ENCODE measurements around the gene ENTREP3.

Gene ENTREP3

GRCh38 chr1:155277902-155278688, 22.8 kb upstream of the ENTREP3 start:
- no peak for DNase-seq

GRCh38 chr1:155277070-155277901, 22.0 kb upstream of the ENTREP3 start, which contains the start of gene HCN3:
HCN3 (plus strand) TSS chr1:155277463; CDS start chr1:155277591, 128 bp downstream.
- peak; percentile 78 for DNase-seq

- peak; percentile 76 for DNase-seq
Observed at GRCh38 chr1:155273343-155274245, 18.3 kb upstream of the ENTREP3 start, which contains the start of gene CLK2. CLK2 (minus strand) TSS chr1:155273504; CDS start chr1:155270977, 2,527 bp downstream.

GRCh38 chr1:155272466-155273342, 17.4 kb upstream of the ENTREP3 start:
- no peak for DNase-seq

- no peak for DNase-seq
Observed at GRCh38 chr1:155269381-155269780, 14.1 kb upstream of the ENTREP3 start.

GRCh38 chr1:155268630-155269029, 13.3 kb upstream of the ENTREP3 start:
- DNase-seq: no peak

GRCh38 chr1:155267373-155267772, 12.1 kb upstream of the ENTREP3 start:
- no peak for DNase-seq

GRCh38 chr1:155266553-155266952, 11.3 kb upstream of the ENTREP3 start:
- DNase-seq: no peak

- DNase-seq: no peak
Observed at GRCh38 chr1:155263067-155263466, 7.8 kb upstream of the ENTREP3 start.

GRCh38 chr1:155261852-155262673, 6.8 kb upstream of the ENTREP3 start, which contains the start of gene SCAMP3:
SCAMP3 (minus strand) TSS chr1:155262360; CDS start chr1:155262151, 209 bp downstream.
- DNase-seq: peak; percentile 87

- DNase-seq: no peak
Observed at GRCh38 chr1:155261493-155261851, 6.2 kb upstream of the ENTREP3 start.

GRCh38 chr1:155260276-155260675, 5.0 kb upstream of the ENTREP3 start:
- no peak for DNase-seq

- no peak for DNase-seq
Observed at GRCh38 chr1:155256058-155256852, 972 bp upstream of the ENTREP3 start.

GRCh38 chr1:155254714-155255242, 505 bp downstream of the ENTREP3 start:
- DNase-seq: no peak

GRCh38 chr1:155254228-155254713, 1.0 kb downstream of the ENTREP3 start:
- DNase-seq: no peak

GRCh38 chr1:155253797-155254196, 1.5 kb downstream of the ENTREP3 start:
- DNase-seq: no peak

- DNase-seq: no peak
Observed at GRCh38 chr1:155253208-155253607, 2.1 kb downstream of the ENTREP3 start.

- no peak for DNase-seq
Observed at GRCh38 chr1:155251566-155251965, 3.7 kb downstream of the ENTREP3 start.
